ENCODE data around the gene UST. TPM values are rescaled to one million over a fixed set of nuclear protein-coding genes. Genes with fewer than 3 reads are reported as not detected.

UST gene
- total RNA-seq, 2 donors from 2014 or later, result 15.3 to 16.3 TPM

GRCh38 chr6:148727104-148727503, 19.7 kb upstream of the UST start:
- Mint-ChIP-seq H3K27ac (no peak overlapping the region), H3K4me1 (no peaks in the 10 kb centered on the region), H3K27me3 (ENCODE audit: insufficient read depth) (no peaks in the 10 kb centered on the region), H3K9me3 (peaks cover 28% of the 10 kb centered on the region), H3K36me3 (ENCODE audit: low read depth) (peaks cover 4% of the 10 kb centered on the region), H3K4me3 (no peak overlapping the region)
- no peaks in the 10 kb centered on the region for H3K4me1 ChIP-seq (ENCODE audit: control insufficient read depth, insufficient read depth, low read length)
- no peak for TF ChIP-seq CTCF (conservative IDR thresholded peaks at IDR 0.05)
- no peak overlapping the region for H3K27ac ChIP-seq (ENCODE audit: low read depth, low read length)
- WGBS, 2 experiments (ENCODE audit: insufficient coverage in 1 of 2, insufficient read length in 1 of 2), result 80 to 89% methylated on average over 1 of the region's 1 CpG
- no peak overlapping the region for H3K4me3 ChIP-seq (ENCODE audit: low read length)
- H3K9ac ChIP-seq (ENCODE audit: extremely low read depth, low read length, poor library complexity, severe bottlenecking), result no peak overlapping the region
- no peaks in the 10 kb centered on the region for H3K36me3 ChIP-seq (ENCODE audit: control insufficient read depth, insufficient read depth, low read length)
- no peak for DNase-seq
- no peaks in the 10 kb centered on the region for H3K27me3 ChIP-seq (ENCODE audit: control insufficient read depth, insufficient read depth, low read length, poor library complexity, severe bottlenecking)
- H3K9me3 ChIP-seq (ENCODE audit: control insufficient read depth, low read length), result peaks cover 20% of the 10 kb centered on the region

- TF ChIP-seq CTCF (conservative IDR thresholded peaks at IDR 0.05), result no peak
- Histone ChIP-seq H3K27ac (ENCODE audit: low read depth, low read length) (no peak overlapping the region), H3K36me3 (ENCODE audit: control insufficient read depth, insufficient read depth, low read length) (no peaks in the 10 kb centered on the region), H3K9me3 (ENCODE audit: control insufficient read depth, low read length) (no peaks in the 10 kb centered on the region), H3K9ac (ENCODE audit: extremely low read depth, low read length, poor library complexity, severe bottlenecking) (no peak overlapping the region), H3K4me3 (ENCODE audit: low read length) (no peak overlapping the region), H3K27me3 (ENCODE audit: control insufficient read depth, insufficient read depth, low read length, poor library complexity, severe bottlenecking) (no peaks in the 10 kb centered on the region), H3K4me1 (ENCODE audit: control insufficient read depth, insufficient read depth, low read length) (no peaks in the 10 kb centered on the region)
- WGBS, 2 experiments (ENCODE audit: insufficient coverage in 1 of 2, insufficient read length in 1 of 2), result 86 to 97% methylated on average over 1 to 2 of the region's 2 CpGs
- Mint-ChIP-seq H3K4me3 (no peak overlapping the region), H3K27ac (no peak overlapping the region), H3K4me1 (no peaks in the 10 kb centered on the region), H3K9me3 (peaks cover 6% of the 10 kb centered on the region), H3K36me3 (ENCODE audit: low read depth) (no peaks in the 10 kb centered on the region), H3K27me3 (ENCODE audit: insufficient read depth) (no peaks in the 10 kb centered on the region)
- no peak for DNase-seq
These were observed 10.8 kb upstream of the UST start for GRCh38 chr6:148735989-148736388.

GRCh38 chr6:148736774-148737412, 9.9 kb upstream of the UST start:
- Mint-ChIP-seq H3K27me3 (ENCODE audit: insufficient read depth) (no peaks in the 10 kb centered on the region), H3K4me3 (no peak overlapping the region), H3K27ac (no peak overlapping the region)

More at GRCh38 chr6:148736774-148737412, 9.9 kb upstream of the UST start:
- H3K27ac ChIP-seq (ENCODE audit: low read depth, low read length), result no peak overlapping the region
- no peak for DNase-seq
- no peak for TF ChIP-seq CTCF (conservative IDR thresholded peaks at IDR 0.05)
- H3K9me3 Mint-ChIP-seq, result peaks cover 6% of the 10 kb centered on the region
- H3K9ac ChIP-seq (ENCODE audit: extremely low read depth, low read length, poor library complexity, severe bottlenecking), result no peak overlapping the region
- no peaks in the 10 kb centered on the region for H3K36me3 Mint-ChIP-seq (ENCODE audit: low read depth)
- 93 to 98% methylated on average over 4 to 5 of the region's 5 CpGs for WGBS, 2 experiments (ENCODE audit: insufficient coverage in 1 of 2, insufficient read length in 1 of 2)
- H3K9me3 ChIP-seq (ENCODE audit: control insufficient read depth, low read length), result no peaks in the 10 kb centered on the region
- H3K36me3 ChIP-seq (ENCODE audit: control insufficient read depth, insufficient read depth, low read length), result no peaks in the 10 kb centered on the region
- no peaks in the 10 kb centered on the region for H3K4me1 ChIP-seq (ENCODE audit: control insufficient read depth, insufficient read depth, low read length)
- H3K4me3 ChIP-seq (ENCODE audit: low read length), result no peak overlapping the region
- no peaks in the 10 kb centered on the region for H3K27me3 ChIP-seq (ENCODE audit: control insufficient read depth, insufficient read depth, low read length, poor library complexity, severe bottlenecking)
- no peaks in the 10 kb centered on the region for H3K4me1 Mint-ChIP-seq
